Eye (tissue), 1 donor: ENCODE measurements around the gene MPP2.
"Not testable (repeated sequence)": the region's sequence is repeated elsewhere in the genome, so short reads cannot be mapped to it uniquely, and the experiment has no call there.

Experiments used
- DNase-seq: peaks from one replicate; pipeline ENCODE4 v3.0.0-alpha.2; 2015

The MPP2 gene, protein sequence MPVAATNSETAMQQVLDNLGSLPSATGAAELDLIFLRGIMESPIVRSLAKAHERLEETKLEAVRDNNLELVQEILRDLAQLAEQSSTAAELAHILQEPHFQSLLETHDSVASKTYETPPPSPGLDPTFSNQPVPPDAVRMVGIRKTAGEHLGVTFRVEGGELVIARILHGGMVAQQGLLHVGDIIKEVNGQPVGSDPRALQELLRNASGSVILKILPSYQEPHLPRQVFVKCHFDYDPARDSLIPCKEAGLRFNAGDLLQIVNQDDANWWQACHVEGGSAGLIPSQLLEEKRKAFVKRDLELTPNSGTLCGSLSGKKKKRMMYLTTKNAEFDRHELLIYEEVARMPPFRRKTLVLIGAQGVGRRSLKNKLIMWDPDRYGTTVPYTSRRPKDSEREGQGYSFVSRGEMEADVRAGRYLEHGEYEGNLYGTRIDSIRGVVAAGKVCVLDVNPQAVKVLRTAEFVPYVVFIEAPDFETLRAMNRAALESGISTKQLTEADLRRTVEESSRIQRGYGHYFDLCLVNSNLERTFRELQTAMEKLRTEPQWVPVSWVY

GRCh38 chr17:43907425-43907981, at the start of gene MPP2:
MPP2 (minus strand) TSS chr17:43907536; CDS start chr17:43904460, 3,076 bp downstream.
- DNase-seq = peak; percentile 97

- DNase-seq = no peak
Measured at GRCh38 chr17:43956222-43956621, 48.9 kb upstream of the MPP2 start.

DNA sequence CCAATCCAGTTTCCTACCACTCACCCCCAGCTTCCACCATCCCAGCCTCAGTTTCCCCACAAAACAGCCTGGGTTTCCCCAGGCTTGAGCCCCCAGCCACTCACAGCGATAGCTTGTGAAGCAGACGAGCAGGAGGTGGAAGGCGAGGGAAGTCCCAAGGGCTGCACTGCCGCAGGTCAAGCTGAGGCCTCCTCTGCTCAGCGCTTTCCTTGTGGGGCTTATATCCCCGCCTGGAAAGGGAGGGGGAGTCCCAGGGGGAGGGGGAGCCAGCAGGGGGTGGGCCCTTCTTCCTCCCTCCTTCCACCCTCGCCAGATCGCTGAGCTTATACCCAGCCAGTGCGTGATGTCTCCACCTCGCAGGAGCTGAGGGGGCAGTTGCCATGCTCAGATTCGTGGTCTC, 46.4 kb upstream of the MPP2 start, which contains the start of gene PYY:
TSS of gene PYY (minus strand) at position 195 of the 400 bp plus-strand sequence. CDS start 457 bp downstream, outside the sequence.
- no peak for DNase-seq

DNA sequence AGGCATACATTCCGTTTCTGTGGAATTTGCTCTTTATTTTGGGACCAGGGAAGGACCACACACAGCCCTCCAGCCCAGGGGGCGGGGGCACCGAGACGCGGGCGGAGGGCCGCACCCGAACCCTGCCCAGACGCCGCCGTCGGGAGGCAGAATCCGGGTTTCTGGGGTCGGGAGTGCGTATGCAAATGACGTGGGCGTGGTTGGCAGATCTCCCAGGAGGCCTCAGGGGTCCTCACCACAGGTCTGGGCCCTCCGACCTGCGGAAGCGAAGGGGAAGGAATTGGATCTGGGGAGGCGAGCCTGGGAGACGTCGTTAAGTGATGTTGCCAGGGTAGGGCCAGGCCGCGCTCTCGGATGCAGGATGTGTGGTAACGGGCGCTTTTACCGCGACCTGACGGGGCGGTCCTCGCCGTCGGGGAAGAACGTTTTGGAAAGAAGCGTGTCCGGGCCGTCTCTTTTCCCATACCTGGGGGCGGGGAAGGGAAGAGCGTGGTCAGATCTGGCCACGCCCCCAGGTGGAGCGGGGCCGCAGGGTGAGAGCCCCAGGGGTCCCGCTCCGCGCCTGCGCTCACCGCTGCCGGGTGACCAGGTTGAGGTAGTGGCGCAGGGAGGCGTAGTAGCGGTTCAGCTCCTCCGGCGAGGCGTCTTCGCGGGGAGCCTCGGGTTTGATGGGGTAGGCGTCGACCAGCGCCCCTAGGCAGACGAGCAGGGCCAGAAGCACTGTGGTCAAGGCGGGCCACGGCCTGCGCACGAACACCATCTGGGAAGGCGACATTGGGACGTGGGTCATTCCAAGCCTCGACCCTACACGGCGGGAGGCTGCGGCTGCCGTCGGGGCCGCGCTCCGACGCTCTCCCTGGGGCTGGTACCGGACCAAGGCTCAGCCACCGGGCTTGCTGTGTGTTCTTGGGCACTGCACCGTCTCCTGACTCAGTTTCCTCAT, 45.7 kb upstream of the MPP2 start:
- DNase-seq = peak; percentile 70

DNA sequence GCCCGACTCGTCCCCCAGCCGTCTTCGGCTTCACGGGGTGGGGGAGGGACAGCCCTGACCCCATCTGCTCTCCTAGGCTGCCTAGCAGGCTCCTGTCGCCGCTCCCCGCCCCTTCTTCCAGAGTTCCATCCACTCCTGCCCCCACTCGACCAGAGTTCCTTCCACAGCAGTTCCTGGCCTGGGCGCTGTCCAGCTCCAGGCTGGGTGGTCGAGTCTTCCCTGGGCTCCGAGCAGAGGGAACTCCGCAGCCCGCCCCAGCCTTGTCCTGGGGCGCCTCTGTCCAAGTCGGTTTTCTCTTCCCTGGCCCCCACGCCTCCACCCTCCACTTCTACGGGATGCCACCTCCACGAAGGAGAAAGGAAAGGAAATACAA, 45.0 kb upstream of the MPP2 start:
- DNase-seq = peak; percentile 49

- DNase-seq = no peak
Measured at GRCh38 chr17:43951750-43952149, 44.4 kb upstream of the MPP2 start.

- no peak for DNase-seq
Measured at GRCh38 chr17:43950554-43950953, 43.2 kb upstream of the MPP2 start.

DNA sequence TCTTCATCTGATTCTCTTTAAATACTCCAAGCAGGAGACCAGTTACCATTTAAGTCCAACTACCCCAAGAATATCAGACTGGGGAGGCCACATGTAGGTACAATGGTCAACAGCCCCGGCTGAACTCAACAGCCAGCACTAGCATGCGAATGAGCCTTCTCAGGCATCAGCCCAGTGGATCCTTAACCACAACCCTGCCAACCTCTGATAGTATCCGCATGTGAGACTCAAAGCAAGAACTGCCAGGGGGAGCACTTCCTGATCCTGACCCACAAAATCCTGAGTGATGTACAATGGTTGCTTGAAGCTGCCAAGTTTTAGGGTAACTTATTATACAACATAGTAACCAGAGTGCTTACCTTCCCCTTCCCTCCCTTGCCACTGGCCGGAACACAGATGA, 42.4 kb upstream of the MPP2 start:
- no peak for DNase-seq

GRCh38 chr17:43946781-43947180, 39.4 kb upstream of the MPP2 start:
- no peak for DNase-seq

DNA sequence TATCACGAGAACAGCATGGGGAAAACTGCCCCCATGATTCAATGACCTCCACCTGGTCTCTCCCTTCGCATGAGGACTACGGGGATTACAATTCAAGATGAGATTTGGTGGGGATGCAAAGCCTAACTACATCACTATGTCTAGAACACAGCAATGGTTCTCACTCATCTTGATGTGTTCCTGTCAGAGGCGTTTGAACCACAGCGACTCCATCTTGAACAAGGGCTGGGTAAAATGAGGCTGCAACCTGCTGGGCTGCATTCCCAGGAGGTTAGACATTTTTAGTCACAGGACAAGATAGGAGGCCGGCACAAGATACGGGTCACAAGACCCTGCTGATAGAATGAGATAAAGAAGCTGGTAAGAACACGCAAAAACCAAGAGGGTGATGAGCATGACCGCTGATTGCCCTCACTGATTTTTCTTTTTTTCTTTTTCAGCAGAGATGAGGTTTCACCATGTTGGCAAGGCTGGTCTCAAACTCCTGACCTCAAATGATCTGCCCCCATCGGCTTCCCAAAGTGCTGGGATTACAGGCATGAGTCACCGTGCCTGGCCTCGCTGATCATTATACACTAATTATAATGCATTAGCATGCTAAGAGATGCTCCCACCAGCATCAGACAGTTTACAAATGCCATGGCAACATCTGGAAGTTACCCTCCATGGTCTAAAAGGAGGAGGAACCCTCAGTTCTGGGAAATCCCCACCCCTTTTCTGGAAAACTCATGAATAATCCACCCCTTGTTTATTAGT, 37.9 kb upstream of the MPP2 start:
- no peak for DNase-seq

DNA sequence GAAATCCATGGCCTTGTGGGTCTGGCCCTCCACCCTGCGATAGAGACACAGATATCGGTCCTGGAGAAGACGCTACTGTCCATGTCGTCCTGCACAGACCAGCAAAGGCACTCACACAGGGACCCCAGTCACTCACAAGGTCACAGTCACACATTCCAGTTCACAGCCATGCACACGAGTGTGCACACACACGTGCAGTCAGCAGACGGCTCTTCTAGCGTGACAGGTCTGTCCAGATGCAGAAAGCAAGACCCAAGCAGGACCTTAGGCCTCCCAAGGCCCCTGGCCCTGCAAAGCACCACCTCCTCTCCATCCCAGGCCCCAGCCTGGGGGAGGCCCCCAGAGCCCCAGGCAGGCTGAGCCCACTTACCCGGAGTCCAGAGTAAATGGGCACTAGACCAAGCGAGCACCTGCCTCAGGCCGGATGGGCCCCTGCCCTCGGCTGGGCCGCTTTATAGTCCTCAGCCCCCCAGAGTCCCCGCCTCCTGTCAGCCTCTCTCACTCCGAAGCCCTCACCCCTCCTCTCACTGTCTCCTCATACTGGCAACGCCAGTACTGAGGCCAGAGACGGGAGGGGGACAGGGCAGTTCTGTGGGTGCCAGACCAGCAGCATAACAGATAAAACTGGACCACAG, 34.8 kb upstream of the MPP2 start, which contains the start of gene PPY:
TSS of gene PPY (minus strand) at position 426 of the 635 bp plus-strand sequence. CDS start 822 bp downstream, outside the sequence.
- no peak for DNase-seq

DNA sequence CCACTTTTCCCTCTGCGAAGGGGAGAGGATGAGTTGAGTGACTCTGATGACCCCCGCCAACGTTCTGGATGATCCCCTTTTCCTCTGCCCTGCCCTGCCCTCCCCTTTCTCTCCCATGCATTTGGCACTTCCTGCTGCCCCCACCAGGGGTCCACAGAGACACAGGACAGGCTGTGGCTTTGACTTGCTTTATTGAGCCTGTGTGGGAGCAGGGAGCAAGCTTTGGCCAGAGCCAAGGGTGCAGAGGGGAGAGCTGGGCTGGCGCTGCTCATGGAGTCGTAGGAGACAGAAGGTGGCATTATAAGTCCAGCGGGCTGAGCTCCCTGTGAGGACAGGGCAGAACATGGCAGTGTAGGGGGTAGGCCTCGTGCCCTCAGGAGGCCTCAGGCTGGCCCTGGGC, 33.3 kb upstream of the MPP2 start:
- peak; percentile 78 for DNase-seq

DNA sequence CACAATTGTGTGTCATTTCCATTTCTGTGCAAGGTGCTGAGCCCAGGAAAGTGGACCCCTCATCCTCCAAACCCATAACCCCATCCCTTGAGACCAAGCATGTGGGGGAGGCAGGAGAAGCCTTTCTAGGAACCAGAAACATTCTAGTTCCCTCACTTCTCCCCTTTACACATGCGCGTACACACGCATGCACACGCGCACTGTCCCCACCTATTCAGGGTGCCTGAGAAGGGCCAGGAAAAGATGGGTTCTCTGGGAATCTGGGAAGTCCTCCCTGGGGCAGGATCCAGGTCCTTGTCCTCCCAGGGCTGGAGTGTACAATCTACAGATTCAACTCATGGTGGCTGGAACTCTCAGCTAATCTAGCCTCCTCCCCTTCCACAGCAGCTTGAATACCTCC, 32.5 kb upstream of the MPP2 start:
- no peak for DNase-seq

- DNase-seq = not testable (repeated sequence)
Measured at GRCh38 chr17:43939452-43939851, 32.1 kb upstream of the MPP2 start.

GRCh38 chr17:43938838-43939182, 31.5 kb upstream of the MPP2 start:
- peak; percentile 67 for DNase-seq

- DNase-seq = no peak
Measured at GRCh38 chr17:43936434-43936833, 29.1 kb upstream of the MPP2 start.

DNA sequence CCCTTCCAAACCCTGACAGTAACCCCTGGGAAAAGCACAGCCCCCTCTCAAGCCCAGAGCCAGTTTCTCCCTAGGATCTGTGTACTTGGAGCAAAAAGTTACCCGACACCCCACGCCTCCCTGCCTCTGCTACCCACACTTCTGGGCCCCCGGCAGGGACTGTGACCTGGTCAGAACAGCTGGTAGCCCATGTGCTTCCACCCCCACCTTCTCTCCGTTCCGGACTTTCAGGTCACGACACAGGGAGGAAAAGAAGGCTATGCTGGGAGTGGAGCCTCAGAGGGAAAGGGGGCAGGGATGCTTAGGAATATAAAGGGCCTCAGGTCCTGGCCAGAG, 28.6 kb upstream of the MPP2 start:
- DNase-seq = no peak

DNA sequence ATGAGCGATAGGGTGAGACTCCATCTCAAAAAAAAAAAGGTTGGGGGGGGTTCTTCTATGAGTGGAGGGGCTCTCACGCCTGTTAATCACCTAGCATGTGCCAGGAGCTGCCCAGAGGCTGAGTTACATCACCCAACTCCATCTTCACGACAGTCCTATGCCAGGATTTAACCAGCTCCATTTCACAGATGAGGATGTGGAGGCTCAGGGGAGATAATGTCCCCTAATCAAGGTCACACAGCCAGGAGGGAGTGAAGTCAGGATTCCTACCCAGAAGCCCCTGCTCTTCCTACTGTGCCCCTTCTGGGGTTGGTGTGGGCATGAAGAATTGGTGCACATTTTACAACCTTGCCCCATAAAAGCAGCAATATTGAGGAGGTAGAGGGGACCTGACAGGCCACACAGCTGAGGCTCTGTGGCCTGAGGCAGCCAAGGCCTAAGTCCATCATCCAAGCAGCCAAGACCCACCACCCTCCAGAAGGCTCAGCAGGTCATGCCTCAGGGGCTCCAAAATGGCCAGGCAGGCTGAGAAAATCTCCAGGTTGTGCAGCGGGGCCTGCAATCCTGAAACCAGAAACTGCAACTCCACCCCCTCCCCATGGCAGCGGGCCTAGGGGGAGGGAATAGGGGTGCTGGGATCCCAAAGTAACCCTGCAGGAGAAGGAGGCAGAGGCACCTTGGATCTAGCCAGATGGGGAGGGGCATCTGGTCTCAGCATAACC, 28.0 kb upstream of the MPP2 start:
- no peak for DNase-seq

- no peak for DNase-seq
Measured at GRCh38 chr17:43932923-43933322, 25.6 kb upstream of the MPP2 start.

GRCh38 chr17:43932357-43932756, 25.0 kb upstream of the MPP2 start:
- DNase-seq = no peak

- no peak for DNase-seq
Measured at GRCh38 chr17:43931062-43931571, 23.8 kb upstream of the MPP2 start.
